Testis (tissue), 2 donors: ENCODE measurements around the gene MMRN1.

Experiments
- CTCF ChIP-seq, 3 experiments: fragments of 450-650 bp in 2 of 3; fragments of 200-600 bp in 1 of 3; sonication (generic) in 1 of 3; IDR thresholded peaks; one replicate each; pipeline ENCODE4 v1.5.1; 2016 to 2019; ENCODE audit warnings: antibody characterized with exemption in 3 of 3, mild to moderate bottlenecking in 2 of 3, moderate library complexity in 1 of 3
- POLR2A ChIP-seq: fragments of 450-650 bp; IDR thresholded peaks from one replicate; pipeline ENCODE4 v1.6.1; 2017; ENCODE audit warnings: antibody characterized with exemption, mild to moderate bottlenecking, moderate library complexity

GRCh38 chr4:89913623-89914022 lies 19.0 kb downstream of the MMRN1 start:
- TF ChIP-seq CTCF (IDR thresholded peaks at IDR 0.05) (no peak), POLR2A (no peak)
